Measurements from ENCODE around the gene LHFPL2. TPM values are rescaled to one million over a fixed set of nuclear protein-coding genes. Genes with fewer than 3 reads are reported as not detected.

The LHFPL2 gene
- total and polyA plus RNA-seq, 2 donors = 19.2 to 146 TPM

GRCh38 chr5:78613151-78613533 lies 35.4 kb downstream of the LHFPL2 start:
- no peak for DNase-seq (ENCODE audit: extremely low spot score)
- H3K4me3 ChIP-seq (ENCODE audit: low read depth, low read length) = no peak overlapping the region
- no peaks in the 10 kb centered on the region for H3K36me3 ChIP-seq (ENCODE audit: insufficient read depth)
- no peak overlapping the region for H3K27ac ChIP-seq (ENCODE audit: low read depth)
- 91% methylated on average over 2 of the region's 2 CpGs for WGBS
- H3K4me1 ChIP-seq (ENCODE audit: insufficient read depth) = no peaks in the 10 kb centered on the region

GRCh38 chr5:78612227-78613150 lies 36.1 kb downstream of the LHFPL2 start:
- H3K4me1 ChIP-seq (ENCODE audit: insufficient read depth) = no peaks in the 10 kb centered on the region
- H3K27ac ChIP-seq (ENCODE audit: low read depth) = no peak overlapping the region
- 87% methylated on average over 3 of the region's 3 CpGs for WGBS
- H3K36me3 ChIP-seq (ENCODE audit: insufficient read depth) = no peaks in the 10 kb centered on the region
- DNase-seq (ENCODE audit: extremely low spot score) = no peak
- no peak overlapping the region for H3K4me3 ChIP-seq (ENCODE audit: low read depth, low read length)

- no peaks in the 10 kb centered on the region for H3K36me3 ChIP-seq (ENCODE audit: insufficient read depth)
- H3K4me1 ChIP-seq (ENCODE audit: insufficient read depth) = no peaks in the 10 kb centered on the region
- no peak overlapping the region for H3K4me3 ChIP-seq (ENCODE audit: low read depth, low read length)
- no peak overlapping the region for H3K27ac ChIP-seq (ENCODE audit: low read depth)
- WGBS = 59% methylated on average over 4 of the region's 4 CpGs
- DNase-seq (ENCODE audit: extremely low spot score) = no peak
These were observed 37.4 kb downstream of the LHFPL2 start for GRCh38 chr5:78611126-78611605.

DNA sequence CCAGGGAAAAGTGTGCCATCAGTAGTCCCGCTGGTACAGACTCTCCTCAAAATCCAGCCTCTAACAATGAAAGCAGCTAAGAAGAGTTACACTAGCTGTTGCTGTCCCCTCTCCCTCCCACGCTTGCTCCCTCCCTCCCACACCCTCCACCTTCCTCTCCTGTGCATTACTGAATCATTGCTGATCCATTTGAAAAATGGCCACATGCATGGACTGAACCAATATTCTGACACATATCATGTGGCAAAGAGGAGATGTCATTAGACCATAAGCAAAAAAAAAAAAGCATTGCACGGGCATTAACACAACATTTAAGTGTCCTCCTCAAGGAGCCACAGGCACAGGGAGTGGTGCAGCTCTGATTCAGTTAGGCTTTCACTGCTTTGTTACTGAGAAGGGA lies 37.9 kb downstream of the LHFPL2 start:
- WGBS = 77% methylated on average over 3 of the region's 3 CpGs
- no peaks in the 10 kb centered on the region for H3K36me3 ChIP-seq (ENCODE audit: insufficient read depth)
- no peak overlapping the region for H3K27ac ChIP-seq (ENCODE audit: low read depth)
- no peaks in the 10 kb centered on the region for H3K4me1 ChIP-seq (ENCODE audit: insufficient read depth)
- DNase-seq (ENCODE audit: extremely low spot score) = no peak
- no peak overlapping the region for H3K4me3 ChIP-seq (ENCODE audit: low read depth, low read length)

DNA sequence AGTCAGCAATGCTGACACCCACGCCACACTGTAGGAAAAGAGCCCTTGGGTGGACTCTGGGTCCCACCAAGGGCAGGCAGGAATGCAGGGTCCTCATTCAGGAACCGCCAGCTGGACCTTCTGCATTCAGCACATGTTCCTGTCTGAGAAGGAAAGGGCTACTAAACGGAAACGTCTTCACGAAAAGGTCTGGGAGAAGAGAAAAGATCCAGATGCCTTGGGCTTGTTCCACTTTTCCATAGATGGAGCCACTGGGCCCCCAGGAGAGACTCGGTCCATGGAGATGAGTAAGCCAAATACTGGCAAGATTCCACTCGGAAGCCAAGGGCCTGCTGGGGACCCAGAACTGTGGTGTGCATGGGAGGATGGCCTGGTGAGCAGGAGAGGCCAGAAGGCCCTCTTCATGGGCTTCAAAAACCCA lies 38.4 kb downstream of the LHFPL2 start:
- H3K4me3 ChIP-seq (ENCODE audit: low read depth, low read length) = no peak overlapping the region
- no peaks in the 10 kb centered on the region for H3K36me3 ChIP-seq (ENCODE audit: insufficient read depth)
- DNase-seq (ENCODE audit: extremely low spot score) = no peak
- 40% methylated on average over 7 of the region's 7 CpGs for WGBS
- peak overlapping the region; percentile 72 for H3K27ac ChIP-seq (ENCODE audit: low read depth)
- no peaks in the 10 kb centered on the region for H3K4me1 ChIP-seq (ENCODE audit: insufficient read depth)

DNA sequence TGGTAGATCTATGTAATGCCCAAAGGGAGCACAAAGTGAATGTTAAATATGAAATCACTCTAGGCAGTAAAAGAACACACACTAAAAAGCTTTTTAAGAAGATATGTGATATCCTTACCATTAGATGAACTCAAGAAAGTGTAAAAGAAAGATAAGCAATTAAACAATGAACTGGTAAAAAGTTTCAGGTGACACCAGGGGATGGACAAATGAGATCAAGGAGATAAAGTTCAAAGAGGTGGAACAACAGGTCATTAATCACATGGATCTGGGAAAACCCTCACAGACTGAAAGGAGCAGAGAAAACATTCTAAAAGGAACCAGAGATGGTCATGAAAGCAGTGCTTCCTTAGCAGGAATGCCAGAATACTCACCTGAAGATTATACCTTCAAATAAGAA lies 40.7 kb downstream of the LHFPL2 start:
- no peak for DNase-seq (ENCODE audit: extremely low spot score)
- no peaks in the 10 kb centered on the region for H3K4me1 ChIP-seq (ENCODE audit: insufficient read depth)
- no peak overlapping the region for H3K4me3 ChIP-seq (ENCODE audit: low read depth, low read length)
- H3K36me3 ChIP-seq (ENCODE audit: insufficient read depth) = no peaks in the 10 kb centered on the region
- H3K27ac ChIP-seq (ENCODE audit: low read depth) = no peak overlapping the region

DNA sequence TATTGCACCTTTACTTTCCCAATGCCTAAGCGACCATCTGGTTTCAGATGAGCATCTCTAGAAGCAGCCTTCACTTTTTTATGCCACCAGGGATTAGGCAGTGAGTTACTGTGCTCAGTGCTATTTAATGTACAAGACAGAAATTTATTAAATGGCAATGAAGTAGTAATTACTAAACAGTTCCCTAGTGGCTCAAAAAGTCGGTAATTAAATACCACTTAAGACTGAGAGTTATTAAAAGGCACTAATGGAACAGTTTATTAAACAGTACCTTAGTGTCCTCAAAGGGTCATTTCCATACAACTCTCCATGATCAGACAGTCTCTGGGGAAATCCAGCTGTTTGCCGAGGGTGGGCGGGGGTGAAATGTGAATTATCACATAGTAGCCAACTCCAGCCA lies 42.3 kb downstream of the LHFPL2 start:
- 76% methylated on average over 4 of the region's 4 CpGs for WGBS
- Histone ChIP-seq H3K4me1 (ENCODE audit: insufficient read depth) (no peaks in the 10 kb centered on the region), H3K4me3 (ENCODE audit: low read depth, low read length) (no peak overlapping the region), H3K27ac (ENCODE audit: low read depth) (no peak overlapping the region), H3K36me3 (ENCODE audit: insufficient read depth) (no peaks in the 10 kb centered on the region)
- DNase-seq (ENCODE audit: extremely low spot score) = no peak

- Histone ChIP-seq H3K4me3 (ENCODE audit: low read depth, low read length) (no peak overlapping the region), H3K4me1 (ENCODE audit: insufficient read depth) (no peaks in the 10 kb centered on the region), H3K36me3 (ENCODE audit: insufficient read depth) (no peaks in the 10 kb centered on the region), H3K27ac (ENCODE audit: low read depth) (no peak overlapping the region)
- no peak for DNase-seq (ENCODE audit: extremely low spot score)
- 83% methylated on average over 2 of the region's 2 CpGs for WGBS
These were observed 43.0 kb downstream of the LHFPL2 start for GRCh38 chr5:78605611-78606010.

DNA sequence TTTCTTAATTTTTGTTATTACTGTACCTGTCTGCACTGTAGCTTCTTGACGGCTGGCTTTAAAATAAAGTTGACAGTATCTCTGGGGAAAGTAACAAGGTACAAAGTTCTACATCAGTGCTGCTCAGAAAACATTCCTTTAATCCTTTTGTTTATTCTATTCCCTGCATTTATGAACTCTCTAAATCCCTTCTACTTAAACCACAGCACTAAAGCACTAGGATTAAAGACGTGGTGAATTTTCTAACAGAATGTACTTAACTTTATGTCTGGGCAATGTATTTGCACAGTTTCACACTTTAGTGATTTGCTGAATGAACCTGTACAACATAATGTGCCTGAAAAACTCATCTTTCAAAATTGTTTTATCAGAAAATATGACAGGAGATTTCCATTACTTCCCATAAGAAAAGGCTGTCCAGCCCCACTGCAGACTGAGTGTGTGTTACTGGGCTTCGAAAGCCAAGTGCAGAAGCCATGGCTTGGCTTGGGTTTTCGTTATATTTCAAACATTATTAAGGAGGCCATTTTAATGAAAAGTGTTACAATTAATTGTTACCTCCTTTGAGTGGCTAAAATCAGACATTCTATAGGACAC lies 43.8 kb downstream of the LHFPL2 start:
- no peaks in the 10 kb centered on the region for H3K36me3 ChIP-seq (ENCODE audit: insufficient read depth)
- 34% methylated on average over 4 of the region's 4 CpGs for WGBS
- no peak overlapping the region for H3K27ac ChIP-seq (ENCODE audit: low read depth)
- no peaks in the 10 kb centered on the region for H3K4me1 ChIP-seq (ENCODE audit: insufficient read depth)
- no peak for DNase-seq (ENCODE audit: extremely low spot score)
- H3K4me3 ChIP-seq (ENCODE audit: low read depth, low read length) = no peak overlapping the region

DNA sequence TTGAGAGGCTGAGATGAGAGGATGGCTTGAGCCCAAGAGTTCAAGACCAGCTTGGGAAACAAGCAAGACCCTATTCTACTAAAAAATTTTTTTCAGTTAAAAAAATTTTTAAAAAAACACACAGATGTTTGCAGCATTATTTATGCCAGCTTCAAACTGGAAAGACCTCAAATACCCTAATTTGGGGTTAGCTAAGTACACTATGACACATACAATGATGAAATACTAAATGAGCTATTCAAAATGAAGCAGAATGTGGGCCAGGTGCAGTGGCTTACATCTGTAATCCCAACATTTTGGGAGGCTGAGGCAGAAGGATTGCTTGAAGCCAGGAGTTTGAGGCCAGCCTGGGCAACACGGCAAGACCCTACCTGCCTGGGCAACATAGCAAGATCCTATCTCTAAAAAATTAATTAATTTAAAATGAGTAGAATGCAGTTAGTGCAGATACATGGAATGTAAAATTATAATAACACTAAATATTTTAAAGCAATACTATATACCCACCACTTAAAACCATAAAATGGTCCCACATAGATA lies 44.9 kb downstream of the LHFPL2 start:
- H3K36me3 ChIP-seq (ENCODE audit: insufficient read depth) = no peaks in the 10 kb centered on the region
- WGBS = 97% methylated on average over 1 of the region's 1 CpG
- no peak overlapping the region for H3K27ac ChIP-seq (ENCODE audit: low read depth)
- DNase-seq (ENCODE audit: extremely low spot score) = no peak
- H3K4me3 ChIP-seq (ENCODE audit: low read depth, low read length) = no peak overlapping the region
- no peaks in the 10 kb centered on the region for H3K4me1 ChIP-seq (ENCODE audit: insufficient read depth)

GRCh38 chr5:78602400-78602799 lies 46.2 kb downstream of the LHFPL2 start:
- H3K36me3 ChIP-seq (ENCODE audit: insufficient read depth) = no peaks in the 10 kb centered on the region
- 80% methylated on average over 2 of the region's 2 CpGs for WGBS
- no peak overlapping the region for H3K4me3 ChIP-seq (ENCODE audit: low read depth, low read length)
- H3K4me1 ChIP-seq (ENCODE audit: insufficient read depth) = no peaks in the 10 kb centered on the region
- DNase-seq (ENCODE audit: extremely low spot score) = no peak
- no peak overlapping the region for H3K27ac ChIP-seq (ENCODE audit: low read depth)

DNA sequence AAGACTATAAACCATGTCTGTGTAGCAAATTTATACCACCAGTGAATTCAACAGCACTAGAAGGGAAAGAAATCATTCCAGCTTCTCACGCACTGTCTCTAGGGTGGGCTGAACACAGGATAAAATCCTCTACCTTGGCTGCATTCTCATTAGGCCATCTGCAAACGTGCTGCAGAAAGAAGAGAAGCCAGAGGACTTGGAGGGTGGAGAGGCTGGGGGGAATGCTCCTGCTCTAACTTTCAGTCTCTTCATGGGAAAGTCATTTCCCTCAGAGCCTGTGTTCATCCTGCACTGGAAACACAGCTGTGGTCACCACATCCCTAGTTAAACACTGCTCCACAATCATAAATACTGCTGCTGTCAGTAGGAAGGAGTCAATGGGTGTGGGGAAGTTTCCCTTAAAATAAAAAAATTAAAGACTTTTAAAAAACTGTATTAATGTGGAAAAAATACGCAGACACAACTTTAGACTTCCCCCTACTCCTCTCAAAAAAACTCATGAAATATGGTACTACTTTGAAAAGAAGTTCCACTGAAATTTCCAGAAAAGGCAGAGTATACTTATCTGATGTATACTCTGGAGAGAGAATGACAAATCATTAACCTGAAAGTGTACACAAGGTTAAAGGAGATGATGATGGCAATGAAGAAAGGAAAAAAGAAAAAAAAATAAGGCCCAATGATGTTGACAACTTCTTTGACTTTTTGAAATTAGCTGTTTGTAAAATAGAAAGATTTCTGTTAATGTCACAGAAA lies 46.8 kb downstream of the LHFPL2 start:
- Histone ChIP-seq H3K4me3 (ENCODE audit: low read depth, low read length) (no peak overlapping the region), H3K4me1 (ENCODE audit: insufficient read depth) (no peaks in the 10 kb centered on the region), H3K36me3 (ENCODE audit: insufficient read depth) (no peaks in the 10 kb centered on the region), H3K27ac (ENCODE audit: low read depth) (no peak overlapping the region)
- no peak for DNase-seq (ENCODE audit: extremely low spot score)
- 62% methylated on average over 3 of the region's 3 CpGs for WGBS

GRCh38 chr5:78600687-78601414 lies 47.7 kb downstream of the LHFPL2 start:
- Histone ChIP-seq H3K4me1 (ENCODE audit: insufficient read depth) (no peaks in the 10 kb centered on the region), H3K36me3 (ENCODE audit: insufficient read depth) (no peaks in the 10 kb centered on the region), H3K27ac (ENCODE audit: low read depth) (no peak overlapping the region), H3K4me3 (ENCODE audit: low read depth, low read length) (no peak overlapping the region)
- 72% methylated on average over 5 of the region's 5 CpGs for WGBS
- no peak for DNase-seq (ENCODE audit: extremely low spot score)

Measured in urinary bladder (tissue), 4 donors.